CD14-positive monocyte (primary cell): Measurements from ENCODE around the gene MAPK8IP2. TPM values are rescaled to one million over a fixed set of nuclear protein-coding genes. Genes with fewer than 3 reads are reported as not detected.
A peak's percentile ranks its signal among the peaks of the same experiment; 100 is the strongest.

ENCODE experiments used
- DNase-seq, 3 donors: peaks; one replicate each; pipeline ENCODE4 v3.0.0-alpha.2; 2011 to 2022
- H2AFZ ChIP-seq: 2 replicates; pipeline ENCODE4 v1.6.0; 2012; ENCODE audit warnings: mild to moderate bottlenecking, low read depth, low read length, inconsistent platforms; ENCODE audit not compliant: insufficient read depth, poor library complexity, severe bottlenecking
- H3K27ac ChIP-seq, 2 donors: 1 replicate in 1 of 2; 2 replicates in 1 of 2; pipeline ENCODE4 v1.5.1; 2012 to 2013; ENCODE audit warnings: low read length in 2 of 2, control low read depth in 1 of 2, inconsistent platforms in 1 of 2, low read depth in 1 of 2, mild to moderate bottlenecking in 1 of 2
- H3K27me3 ChIP-seq, 2 donors: one replicate each; pipeline versions ENCODE4 v1.6.0 to v1.6.1; 2011 to 2013; ENCODE audit warnings: low read length in 2 of 2; ENCODE audit not compliant: control insufficient read depth in 2 of 2, insufficient read depth in 2 of 2
- H3K36me3 ChIP-seq, 2 donors: replicated peaks in 1 of 2; 1 replicate in 1 of 2; 2 replicates in 1 of 2; pipeline versions ENCODE4 v1.5.1 to v1.6.1; 2012 to 2013; ENCODE audit warnings: low read length in 2 of 2, control low read depth in 1 of 2, inconsistent platforms in 1 of 2, mild to moderate bottlenecking in 1 of 2; ENCODE audit not compliant: insufficient read depth in 2 of 2, control insufficient read depth in 1 of 2
- H3K4me1 ChIP-seq, 2 donors: 1 replicate in 1 of 2; 2 replicates in 1 of 2; pipeline versions ENCODE4 v1.5.1 to v1.6.1; 2012 to 2013; ENCODE audit warnings: low read length in 2 of 2, control low read depth in 1 of 2, inconsistent platforms in 1 of 2, mild to moderate bottlenecking in 1 of 2, moderate library complexity in 1 of 2; ENCODE audit not compliant: insufficient read depth in 2 of 2, control insufficient read depth in 1 of 2
- H3K4me2 ChIP-seq: replicated peaks from 2 replicates; pipeline ENCODE3; 2012; ENCODE audit warnings: low read length, moderate library complexity, mild to moderate bottlenecking; ENCODE audit not compliant: poor library complexity, severe bottlenecking; ENCODE audit errors: extremely low read depth
- H3K4me3 ChIP-seq, 3 experiments: fragments of 200-600 bp in 1 of 3; sonication (generic) in 1 of 3; replicated peaks in 1 of 3; 1 replicate in 2 of 3; 2 replicates in 1 of 3; pipeline ENCODE4 v1.5.1; 2011 to 2013; ENCODE audit warnings: low read length in 3 of 3, mild to moderate bottlenecking in 3 of 3, control low read depth in 2 of 3, low read depth in 2 of 3, inconsistent platforms in 1 of 3, moderate library complexity in 1 of 3
- H3K79me2 ChIP-seq: 2 replicates; pipeline ENCODE4 v1.6.0; 2012; ENCODE audit warnings: mild to moderate bottlenecking, control low read depth, inconsistent platforms, low read length, moderate library complexity; ENCODE audit not compliant: insufficient read depth
- H3K9ac ChIP-seq: 2 replicates; pipeline ENCODE4 v1.6.0; 2017; ENCODE audit warnings: low read length, mild to moderate bottlenecking; ENCODE audit not compliant: insufficient read depth, poor library complexity, severe bottlenecking
- H3K9me3 ChIP-seq, 2 donors: replicated peaks in 1 of 2; 1 replicate in 1 of 2; 2 replicates in 1 of 2; pipeline versions ENCODE4 v1.5.1 to v1.6.1; 2012 to 2013; ENCODE audit warnings: low read length in 2 of 2, control low read depth in 1 of 2; ENCODE audit not compliant: control insufficient read depth in 1 of 2, insufficient read depth in 1 of 2
- H4K20me1 ChIP-seq: 2 replicates; pipeline ENCODE4 v1.6.0; 2012; ENCODE audit warnings: mild to moderate bottlenecking, low read length, control low read depth, moderate library complexity; ENCODE audit not compliant: insufficient read depth
- H3K27ac Mint-ChIP-seq, 7 donors: one replicate each; pipeline ENCODE4 v1.8.0; 2020; ENCODE audit warnings: mild to moderate bottlenecking in 7 of 7, mixed read lengths in 7 of 7, moderate library complexity in 6 of 7, inconsistent platforms in 2 of 7
- H3K27me3 Mint-ChIP-seq, 3 donors: one replicate each; pipeline ENCODE4 v1.8.0; 2021 to 2022; ENCODE audit warnings: low read depth in 3 of 3, mild to moderate bottlenecking in 3 of 3, mixed read lengths in 3 of 3, moderate library complexity in 3 of 3, inconsistent platforms in 1 of 3
- H3K36me3 Mint-ChIP-seq, 2 donors: one replicate each; pipeline ENCODE4 v1.8.0; 2020; ENCODE audit warnings: mixed read lengths in 2 of 2, inconsistent platforms in 1 of 2, mild to moderate bottlenecking in 1 of 2
- H3K4me1 Mint-ChIP-seq: one replicate; pipeline ENCODE4 v1.8.0; 2020; ENCODE audit warnings: mild to moderate bottlenecking, mixed read lengths
- H3K4me3 Mint-ChIP-seq, 2 donors: one replicate each; pipeline ENCODE4 v1.8.0; 2020; ENCODE audit warnings: mild to moderate bottlenecking in 2 of 2, mixed read lengths in 2 of 2, moderate library complexity in 1 of 2
- H3K9me3 Mint-ChIP-seq, 7 donors: one replicate each; pipeline ENCODE4 v1.8.0; 2020 to 2022; ENCODE audit warnings: mixed read lengths in 7 of 7, mild to moderate bottlenecking in 6 of 7, moderate library complexity in 6 of 7, inconsistent platforms in 2 of 7
- CTCF ChIP-seq: fragments of 200-600 bp; IDR thresholded peaks from one replicate; pipeline ENCODE4 v1.8.0; 2022; ENCODE audit warnings: antibody characterized with exemption, mild to moderate bottlenecking
- WGBS: methylation state at CpG from one replicate; pipeline ENCODE4 v1.1.5; 2013; ENCODE audit warnings: missing lambda C conversion rate; ENCODE audit not compliant: insufficient coverage; 5-methylcytosine and 5-hydroxymethylcytosine counted together
- intact Hi-C, 2 donors: fragments of 100-400 bp; cut with micrococcal nuclease; formaldehyde crosslinking; loops; one replicate each; pipeline versions ENCODE4 v1.15.0 to v1.15.1; 2023
- polyA plus RNA-seq, 3 donors: library from polyadenylated mRNA; depleted of rRNA in 1 of 3; unstranded in 2 of 3; stranded (reverse) in 1 of 3; fragments of 300-500 nt in 2 of 3; fragments of >200 nt in 1 of 3; fragmentation: Illumina TruSeq in 2 of 3; gene quantifications; 1 replicate in 2 of 3; 2 replicates in 1 of 3; pipeline ENCODE4 v1.2.3, GENCODE V29; 2012 to 2021

The MAPK8IP2 gene
- polyA plus RNA-seq, 3 donors = 0.17 TPM; not detected in 2

- Histone ChIP-seq H3K4me2 (peak overlapping the region; percentile 98), H3K9me3 (no peaks in the 10 kb centered on the region), H3K9ac (peak overlapping the region; percentile 32), H3K27ac (peak overlapping the region in 1 of 2 donors; percentile 45), H3K36me3 (peaks cover 2 to 8% of the 10 kb centered on the region in 2 donors), H2AFZ (peak overlapping the region; percentile 82), H3K79me2 (peaks cover 6% of the 10 kb centered on the region), H4K20me1 (no peaks in the 10 kb centered on the region), H3K27me3 (peaks cover 0 to 8% of the 10 kb centered on the region in 2 donors), H3K4me1 (peaks cover 8 to 13% of the 10 kb centered on the region in 2 donors), H3K4me3 (peak overlapping the region; percentile 53 to 94 (median 66))
- Mint-ChIP-seq H3K9me3 (peaks cover 0 to 2% (median 0%) of the 10 kb centered on the region in 7 donors), H3K4me3 (peak overlapping the region; percentile 88 to 96), H3K4me1 (peaks cover 17% of the 10 kb centered on the region), H3K27me3 (peaks cover 15 to 22% (median 18%) of the 10 kb centered on the region in 3 donors), H3K27ac (peak overlapping the region; percentile 3 to 95 (median 72)), H3K36me3 (peaks cover under 1 to 10% of the 10 kb centered on the region in 2 donors)
- DNase-seq = no peak
- TF ChIP-seq CTCF = no peak
- intact Hi-C loops = loop anchor here (2.0 to 5.0 kb wide), 6 partner anchors 19 to 59 kb away; partner anchors contain the start of genes CHKB (in 1 of the 2), KLHDC7B (in 1 of the 2), LMF2 (in 1 of the 2) and NCAPH2 (in 1 of the 2)
- WGBS = 27% methylated on average over 9 of the region's 17 CpGs
Observed at GRCh38 chr22:50563413-50564160, 37.0 kb upstream of the MAPK8IP2 start.

GRCh38 chr22:50564289-50564688 is 36.3 kb upstream of the MAPK8IP2 start:
- Histone ChIP-seq H3K4me1 (peaks cover 8 to 13% of the 10 kb centered on the region in 2 donors), H3K36me3 (peaks cover 9 to 15% of the 10 kb centered on the region in 2 donors), H3K27me3 (peaks cover 0 to 8% of the 10 kb centered on the region in 2 donors), H3K4me2 (no peak overlapping the region), H3K9me3 (no peaks in the 10 kb centered on the region), H2AFZ (no peak overlapping the region), H3K27ac (no peak overlapping the region), H3K4me3 (no peak overlapping the region), H3K79me2 (peaks cover 6% of the 10 kb centered on the region), H4K20me1 (no peaks in the 10 kb centered on the region), H3K9ac (no peak overlapping the region)
- DNase-seq = no peak
- whole genome bisulfite sequencing = 98% methylated on average over 11 of the region's 11 CpGs
- Mint-ChIP-seq H3K4me1 (peaks cover 17% of the 10 kb centered on the region), H3K9me3 (peaks cover 0 to 2% (median 0%) of the 10 kb centered on the region in 7 donors), H3K4me3 (peak overlapping the region in 1 of 2 donors; percentile 35), H3K27ac (peak overlapping the region in 1 of 7 donors; percentile 36), H3K27me3 (peaks cover 15 to 20% (median 18%) of the 10 kb centered on the region in 3 donors), H3K36me3 (peaks cover 7 to 17% of the 10 kb centered on the region in 2 donors)
- intact Hi-C loops = loop anchor here (5.0 kb wide), 3 partner anchors 37 to 58 kb away; partner anchors contain the start of genes LMF2 (in 1 of the 2), NCAPH2 (in 1 of the 2) and SCO2 (in 1 of the 2)
- TF ChIP-seq CTCF = no peak
